PC-9 (cell line): ENCODE measurements around the gene ABCA5. TPM values are rescaled to one million over a fixed set of nuclear protein-coding genes. Genes with fewer than 3 reads are reported as not detected.
A peak's percentile ranks its signal among the peaks of the same experiment; 100 is the strongest.

ENCODE experiments used
- Bru-seq: library from RNA; stranded (reverse); fragments of 400-500 nt; gene quantifications from one replicate; lab custom pipeline; 2021; lab: Mats Ljungman, UMichigan
- BruChase-seq, 2 experiments: library from RNA; stranded (reverse); fragments of 400-500 nt; gene quantifications; one replicate each; lab custom pipeline; 2021; lab: Mats Ljungman, UMichigan
- BruUV-seq: library from RNA; stranded (reverse); fragments of 400-500 nt; replicated peaks from 2 replicates; lab custom pipeline; 2021; lab: Mats Ljungman, UMichigan
- CTCF ChIA-PET: fragments of 300-600 bp; sonication (Branson Sonifier 250); formaldehyde crosslinking; loops from one replicate; lab custom pipeline; 2022; ENCODE audit warnings: antibody characterized with exemption; lab: Charles Lee
- POLR2A ChIA-PET: fragments of 300-600 bp; sonication (Branson Sonifier 250); formaldehyde crosslinking; loops from one replicate; lab custom pipeline; 2022; ENCODE audit warnings: antibody characterized with exemption; ENCODE audit not compliant: unreplicated experiment; lab: Charles Lee
- DNase-seq, 2 experiments: peaks; one replicate each; pipeline versions ENCODE4 v3.0.0 to v3.0.0-alpha.2; 2015 to 2022; ENCODE audit warnings: mixed read lengths in 1 of 2
- H2AFZ ChIP-seq: fragments of 200-600 bp; sonication (generic); 2 replicates; pipeline ENCODE4 v1.8.1; 2017; ENCODE audit warnings: antibody characterized with exemption
- H3F3A ChIP-seq: fragments of 200-600 bp; sonication (generic); 2 replicates; pipeline ENCODE4 v1.8.1; 2017; ENCODE audit warnings: antibody characterized with exemption, mild to moderate bottlenecking, low read depth; ENCODE audit not compliant: insufficient read depth
- H3K27ac ChIP-seq: fragments of 200-600 bp; sonication (generic); 2 replicates; pipeline ENCODE4 v1.6.1; 2016; ENCODE audit warnings: mixed run types
- H3K27me3 ChIP-seq: fragments of 200-600 bp; sonication (generic); 2 replicates; pipeline ENCODE4 v1.6.1; 2016; ENCODE audit warnings: low read depth, mixed run types; ENCODE audit not compliant: insufficient read depth
- H3K36me3 ChIP-seq: fragments of 200-600 bp; sonication (generic); 2 replicates; pipeline ENCODE4 v1.6.1; 2016; ENCODE audit warnings: low read depth, mixed run types
- H3K4me1 ChIP-seq: fragments of 200-600 bp; sonication (generic); replicated peaks from 2 replicates; pipeline ENCODE4 v1.6.1; 2016; ENCODE audit warnings: mixed run types; ENCODE audit not compliant: insufficient read depth
- H3K4me2 ChIP-seq: fragments of 200-600 bp; sonication (generic); 2 replicates; pipeline ENCODE4 v1.6.1; 2017; ENCODE audit warnings: mixed run types
- H3K4me3 ChIP-seq: fragments of 200-600 bp; sonication (generic); 2 replicates; pipeline ENCODE4 v1.6.1; 2016; ENCODE audit warnings: mixed run types
- H3K79me2 ChIP-seq: fragments of 200-600 bp; sonication (generic); 2 replicates; pipeline ENCODE4 v1.6.1; 2017; ENCODE audit warnings: low read depth, mixed run types
- H3K9me2 ChIP-seq: fragments of 200-600 bp; sonication (generic); 2 replicates; pipeline ENCODE4 v1.8.1; 2017; ENCODE audit warnings: mild to moderate bottlenecking; ENCODE audit not compliant: insufficient read depth
- H3K9me3 ChIP-seq: fragments of 200-600 bp; sonication (generic); 2 replicates; pipeline ENCODE4 v1.8.1; 2016; ENCODE audit warnings: low read depth; ENCODE audit not compliant: insufficient read depth
- H4K20me1 ChIP-seq: fragments of 200-600 bp; sonication (generic); 2 replicates; pipeline ENCODE4 v1.8.1; 2017; ENCODE audit not compliant: insufficient read depth
- CTCF ChIP-seq: fragments of 200-600 bp; sonication (generic); conservative IDR thresholded peaks from 2 replicates; pipeline ENCODE4 v1.6.1; 2017; ENCODE audit warnings: mixed run types, antibody characterized with exemption, mild to moderate bottlenecking, moderate library complexity
- EZH2 ChIP-seq: fragments of 200-600 bp; sonication (generic); IDR thresholded peaks from 2 replicates; pipeline ENCODE4 v1.8.0; 2017; ENCODE audit warnings: antibody characterized with exemption, low read depth
- intact Hi-C: fragments of 100-400 bp; cut with micrococcal nuclease; formaldehyde crosslinking; loops from one replicate; pipeline ENCODE4 v1.10.0; 2022; ENCODE audit not compliant: unreplicated experiment
- long read RNA-seq: library from polyadenylated mRNA; stranded (forward); transcript quantifications from one replicate; pipeline ENCODE4 v2.0.0, GENCODE V29; 2022
- total RNA-seq: library from RNA; stranded (reverse); gene quantifications from 2 replicates; pipeline ENCODE4 v1.2.3, GENCODE V29; 2021

ABCA5 gene
- total RNA-seq (2.9 and 3.8 TPM in 2 replicates), Bru-seq, nascent RNA (percentile 35 among the genes with signal in this experiment), BruChase-seq, experiment 1, labeled RNA remaining after a 2-hour chase (percentile 47 among the genes with signal in this experiment), BruChase-seq, experiment 2, labeled RNA remaining after a 6-hour chase (percentile 53 among the genes with signal in this experiment)
- long read RNA-seq, result 0 reads

- TF ChIP-seq CTCF (no peak), EZH2 (no peak)
- peak; percentile 83 to 91 for DNase-seq
- no peaks in the 10 kb centered on the region for H4K20me1 ChIP-seq
- CTCF ChIA-PET, result no interaction called here
- no peaks in the 10 kb centered on the region for H3K9me3 ChIP-seq
- H3K4me3 ChIP-seq, result peak within 1 kb of the TSS; percentile 81
- peaks cover 16% of the 10 kb centered on the region for H3K4me1 ChIP-seq
- H3K36me3 ChIP-seq, result no peaks in the 10 kb centered on the region
- POLR2A ChIA-PET, result interaction anchor here (0.7 kb wide), 1 partner anchor 87 kb away, joined by 3 read pairs; the partner anchor contains the start of gene MAP2K6
- peak within 1 kb of the TSS; percentile 97 for H3K4me2 ChIP-seq
- no peaks in the 10 kb centered on the region for H3F3A ChIP-seq
- no peaks in the 10 kb centered on the region for H3K79me2 ChIP-seq
- no peak within 1 kb of the TSS for H3K27ac ChIP-seq
- intact Hi-C loops, result loop anchor here (2.0 kb wide), 1 partner anchor 1334 kb away; no protein-coding TSS in a partner anchor
- H3K9me2 ChIP-seq, result no peaks in the 10 kb centered on the region
- H2AFZ ChIP-seq, result peak within 1 kb of the TSS; percentile 95
- BruUV-seq, result TSS peak; percentile 89
- H3K27me3 ChIP-seq, result no peaks in the 10 kb centered on the region
These were observed at the start of gene ABCA5 for GRCh38 chr17:69327060-69327831. Gene ABCA5, minus strand, starts transcription at chr17:69327133. Its CDS starts 12,718 bp downstream, at chr17:69314415.

GRCh38 chr17:69375229-69375628 lies 48.3 kb upstream of the ABCA5 start:
- DNase-seq, result no peak
- ChIA-PET POLR2A (no interaction called here), CTCF (no interaction called here)
- H3K27ac ChIP-seq, result no peak overlapping the region
- H3K4me1 ChIP-seq, result no peaks in the 10 kb centered on the region
- no peak overlapping the region for H2AFZ ChIP-seq
- H4K20me1 ChIP-seq, result no peaks in the 10 kb centered on the region
- no peaks in the 10 kb centered on the region for H3K79me2 ChIP-seq
- H3K9me2 ChIP-seq, result no peaks in the 10 kb centered on the region
- no peaks in the 10 kb centered on the region for H3F3A ChIP-seq
- no peak overlapping the region for H3K4me2 ChIP-seq
- TF ChIP-seq EZH2, result no peak
- TF ChIP-seq CTCF, result no peak
- H3K4me3 ChIP-seq, result no peak overlapping the region
- intact Hi-C loops, result no loop called here
- H3K36me3 ChIP-seq, result no peaks in the 10 kb centered on the region
- H3K27me3 ChIP-seq, result no peaks in the 10 kb centered on the region
- H3K9me3 ChIP-seq, result no peaks in the 10 kb centered on the region
- no TSS peak for BruUV-seq

GRCh38 chr17:69373069-69373468 lies 46.1 kb upstream of the ABCA5 start:
- no peak overlapping the region for H3K27ac ChIP-seq
- no peaks in the 10 kb centered on the region for H4K20me1 ChIP-seq
- no peaks in the 10 kb centered on the region for H3K4me1 ChIP-seq
- POLR2A ChIA-PET, result no interaction called here
- intact Hi-C loops, result no loop called here
- TF ChIP-seq CTCF (no peak), EZH2 (no peak)
- no peak for DNase-seq
- no peak overlapping the region for H2AFZ ChIP-seq
- no peaks in the 10 kb centered on the region for H3K9me2 ChIP-seq
- H3K79me2 ChIP-seq, result no peaks in the 10 kb centered on the region
- no peak overlapping the region for H3K4me3 ChIP-seq
- H3K27me3 ChIP-seq, result no peaks in the 10 kb centered on the region
- H3K36me3 ChIP-seq, result no peaks in the 10 kb centered on the region
- no peaks in the 10 kb centered on the region for H3K9me3 ChIP-seq
- H3K4me2 ChIP-seq, result no peak overlapping the region
- CTCF ChIA-PET, result no interaction called here
- H3F3A ChIP-seq, result no peaks in the 10 kb centered on the region
- BruUV-seq, result no TSS peak
